WERI-Rb-1 (cell line): Measurements from ENCODE around the gene NUDT1.

Experiments
- DNase-seq: peaks from one replicate; pipeline ENCODE4 v3.0.0-alpha.2; 2020
- H3K27ac ChIP-seq: fragments of 250-450 bp; sonication (Bioruptor Pico); 2 replicates; pipeline ENCODE4 v1.5.1; 2020; ENCODE audit warnings: mild to moderate bottlenecking, moderate library complexity
- H3K27me3 ChIP-seq: fragments of 250-450 bp; sonication (Bioruptor Pico); 2 replicates; pipeline ENCODE4 v1.5.1; 2021; ENCODE audit warnings: mild to moderate bottlenecking, low read depth, moderate library complexity; ENCODE audit not compliant: insufficient read depth, severe bottlenecking
- H3K36me3 ChIP-seq: fragments of 250-450 bp; sonication (Bioruptor Pico); 2 replicates; pipeline ENCODE4 v1.5.1; 2020; ENCODE audit warnings: mild to moderate bottlenecking, moderate library complexity
- H3K4me3 ChIP-seq: 2 replicates; pipeline ENCODE4 v1.5.1; 2011; ENCODE audit warnings: low read depth, mild to moderate bottlenecking, control low read depth, low read length
- H3K9me3 ChIP-seq: fragments of 250-450 bp; sonication (Bioruptor Pico); 2 replicates; pipeline ENCODE4 v1.5.1; 2021; ENCODE audit warnings: mild to moderate bottlenecking, moderate library complexity; ENCODE audit not compliant: severe bottlenecking
- TF ChIP-seq, protein P1 (sequence below): IDR thresholded peaks from 2 replicates; pipeline ENCODE4 v1.5.1; 2011; ENCODE audit warnings: low read depth, mild to moderate bottlenecking, control low read depth, inconsistent platforms, low read length

Gene NUDT1

GRCh38 chr7:2225336-2225735, 16.7 kb upstream of the NUDT1 start:
- Histone ChIP-seq H3K27me3 (no peaks in the 10 kb centered on the region), H3K36me3 (peaks cover 69% of the 10 kb centered on the region), H3K27ac (no peak overlapping the region), H3K9me3 (no peaks in the 10 kb centered on the region), H3K4me3 (no peak overlapping the region)
- TF ChIP-seq, protein P1, sequence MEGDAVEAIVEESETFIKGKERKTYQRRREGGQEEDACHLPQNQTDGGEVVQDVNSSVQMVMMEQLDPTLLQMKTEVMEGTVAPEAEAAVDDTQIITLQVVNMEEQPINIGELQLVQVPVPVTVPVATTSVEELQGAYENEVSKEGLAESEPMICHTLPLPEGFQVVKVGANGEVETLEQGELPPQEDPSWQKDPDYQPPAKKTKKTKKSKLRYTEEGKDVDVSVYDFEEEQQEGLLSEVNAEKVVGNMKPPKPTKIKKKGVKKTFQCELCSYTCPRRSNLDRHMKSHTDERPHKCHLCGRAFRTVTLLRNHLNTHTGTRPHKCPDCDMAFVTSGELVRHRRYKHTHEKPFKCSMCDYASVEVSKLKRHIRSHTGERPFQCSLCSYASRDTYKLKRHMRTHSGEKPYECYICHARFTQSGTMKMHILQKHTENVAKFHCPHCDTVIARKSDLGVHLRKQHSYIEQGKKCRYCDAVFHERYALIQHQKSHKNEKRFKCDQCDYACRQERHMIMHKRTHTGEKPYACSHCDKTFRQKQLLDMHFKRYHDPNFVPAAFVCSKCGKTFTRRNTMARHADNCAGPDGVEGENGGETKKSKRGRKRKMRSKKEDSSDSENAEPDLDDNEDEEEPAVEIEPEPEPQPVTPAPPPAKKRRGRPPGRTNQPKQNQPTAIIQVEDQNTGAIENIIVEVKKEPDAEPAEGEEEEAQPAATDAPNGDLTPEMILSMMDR: no peak
- no peak for DNase-seq

- H3K9me3 ChIP-seq: no peaks in the 10 kb centered on the region
Measured at GRCh38 chr7:2225830-2226229, 16.2 kb upstream of the NUDT1 start.

GRCh38 chr7:2227699-2228098, 14.3 kb upstream of the NUDT1 start:
- peaks cover 63% of the 10 kb centered on the region for H3K36me3 ChIP-seq

More at GRCh38 chr7:2225830-2226229, 16.2 kb upstream of the NUDT1 start:
- TF ChIP-seq, protein P1: no peak
- Histone ChIP-seq H3K27me3 (no peaks in the 10 kb centered on the region), H3K27ac (no peak overlapping the region), H3K36me3 (peaks cover 69% of the 10 kb centered on the region), H3K4me3 (no peak overlapping the region)
- DNase-seq: no peak

DNA sequence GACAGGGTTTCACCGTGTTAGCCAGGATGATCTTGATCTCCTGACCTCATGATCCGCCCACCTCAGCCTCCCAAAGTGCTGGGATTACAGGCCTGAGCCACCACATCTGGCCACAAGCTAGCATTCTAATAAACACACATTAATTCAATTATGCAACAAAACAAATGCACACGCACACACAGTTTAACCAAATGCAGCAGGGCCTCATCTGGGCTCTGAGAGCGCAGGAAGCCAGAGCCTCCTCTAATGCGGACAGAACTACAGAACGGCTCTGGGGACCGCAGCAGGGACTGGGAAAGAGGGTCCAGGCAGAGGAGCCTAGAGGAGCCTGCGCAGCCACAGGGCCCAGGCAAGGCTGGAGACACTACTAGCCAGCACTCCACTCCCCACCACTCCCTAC, 13.1 kb upstream of the NUDT1 start:
- DNase-seq: no peak
- no peaks in the 10 kb centered on the region for H3K27me3 ChIP-seq
- no peaks in the 10 kb centered on the region for H3K9me3 ChIP-seq
- no peak overlapping the region for H3K4me3 ChIP-seq
- no peak overlapping the region for H3K27ac ChIP-seq
- TF ChIP-seq, protein P1: no peak
- H3K36me3 ChIP-seq: peaks cover 63% of the 10 kb centered on the region

More at GRCh38 chr7:2227699-2228098, 14.3 kb upstream of the NUDT1 start:
- no peaks in the 10 kb centered on the region for H3K27me3 ChIP-seq
- TF ChIP-seq, protein P1: no peak
- H3K27ac ChIP-seq: no peak overlapping the region
- H3K9me3 ChIP-seq: no peaks in the 10 kb centered on the region
- no peak overlapping the region for H3K4me3 ChIP-seq
- DNase-seq: no peak

DNA sequence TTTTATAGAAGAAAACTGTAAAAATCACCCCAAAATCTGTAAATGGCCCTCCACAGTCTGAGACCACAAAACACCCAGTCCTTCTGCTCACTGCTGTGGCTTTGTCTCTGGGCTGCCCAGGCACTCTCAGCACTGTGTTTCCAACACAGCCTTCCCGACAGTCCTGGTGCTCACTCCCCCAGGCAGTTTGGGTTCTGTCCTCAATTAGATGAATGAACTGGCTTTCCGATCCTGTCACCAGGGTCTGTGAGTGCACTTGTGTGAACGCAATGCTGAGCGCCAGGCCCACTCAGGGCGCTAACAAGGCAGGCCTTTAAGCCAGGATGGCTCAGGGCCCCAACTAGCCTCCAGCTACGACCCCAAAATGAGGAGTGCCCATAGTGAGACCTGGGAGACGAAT, 12.6 kb upstream of the NUDT1 start:
- no peak for DNase-seq
- Histone ChIP-seq H3K9me3 (no peaks in the 10 kb centered on the region), H3K27me3 (no peaks in the 10 kb centered on the region), H3K36me3 (peaks cover 66% of the 10 kb centered on the region), H3K27ac (no peak overlapping the region), H3K4me3 (no peak overlapping the region)
- TF ChIP-seq, protein P1: no peak

DNA sequence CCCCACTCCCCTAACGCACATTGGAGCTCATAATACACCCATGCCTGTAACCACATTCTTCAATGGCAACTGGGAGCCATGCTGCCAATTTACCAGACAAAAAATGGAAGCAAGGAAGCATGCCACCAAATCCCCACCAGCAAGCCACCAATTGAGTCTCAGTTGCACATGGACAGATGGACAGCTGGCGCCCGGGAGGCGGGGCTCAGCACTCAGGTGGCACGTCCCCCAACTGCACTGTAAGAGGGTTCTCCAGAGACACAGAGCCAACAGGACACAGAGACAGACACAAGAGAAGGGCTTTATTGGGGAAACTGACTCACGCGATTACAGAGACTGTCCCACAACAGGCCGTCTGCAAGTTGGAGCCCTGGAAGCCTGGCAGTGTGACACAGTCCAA, 11.8 kb upstream of the NUDT1 start:
- Histone ChIP-seq H3K36me3 (peaks cover 69% of the 10 kb centered on the region), H3K9me3 (no peaks in the 10 kb centered on the region), H3K27me3 (no peaks in the 10 kb centered on the region), H3K4me3 (no peak overlapping the region), H3K27ac (no peak overlapping the region)
- no peak for DNase-seq
- TF ChIP-seq, protein P1: no peak
